ENCODE measurements around the gene CEL.
"Not testable (repeated sequence)": the region's sequence is repeated elsewhere in the genome, so short reads cannot be mapped to it uniquely, and the experiment has no call there.

CEL gene

GRCh38 chr9:133048595-133048994 lies 13.2 kb upstream of the CEL start:
- DNase-seq: peak in 1 of 2 experiments; percentile 17

GRCh38 chr9:133049043-133049442 lies 12.7 kb upstream of the CEL start:
- no peak for DNase-seq

GRCh38 chr9:133050142-133050541 lies 11.6 kb upstream of the CEL start:
- no peak for DNase-seq

GRCh38 chr9:133050781-133051180 lies 11.0 kb upstream of the CEL start:
- DNase-seq: no peak

- no peak for DNase-seq
Observed at GRCh38 chr9:133051281-133051900, 10.4 kb upstream of the CEL start.

GRCh38 chr9:133051966-133052539 lies 9.7 kb upstream of the CEL start:
- DNase-seq: no peak

GRCh38 chr9:133054194-133054890 lies 7.4 kb upstream of the CEL start:
- DNase-seq: no peak

GRCh38 chr9:133054966-133055365 lies 6.8 kb upstream of the CEL start:
- DNase-seq: no peak

GRCh38 chr9:133055788-133056420 lies 5.9 kb upstream of the CEL start:
- DNase-seq: no peak

GRCh38 chr9:133056533-133056932 lies 5.2 kb upstream of the CEL start:
- DNase-seq: no peak

- DNase-seq: no peak
Observed at GRCh38 chr9:133057006-133057405, 4.8 kb upstream of the CEL start.

- DNase-seq: no peak
Observed at GRCh38 chr9:133057553-133057952, 4.2 kb upstream of the CEL start.

GRCh38 chr9:133058071-133058470 lies 3.7 kb upstream of the CEL start:
- no peak for DNase-seq

- no peak for DNase-seq
Observed at GRCh38 chr9:133058550-133059320, 3.0 kb upstream of the CEL start.

- DNase-seq: no peak
Observed at GRCh38 chr9:133059623-133060022, 2.2 kb upstream of the CEL start.

- no peak for DNase-seq
Observed at GRCh38 chr9:133060417-133060841, 1.4 kb upstream of the CEL start.

GRCh38 chr9:133061019-133061763 lies 590 bp upstream of the CEL start:
- not testable (repeated sequence) for DNase-seq

GRCh38 chr9:133062569-133062968 lies 788 bp downstream of the CEL start:
- DNase-seq: not testable (repeated sequence)

GRCh38 chr9:133063159-133063499 lies 1.3 kb downstream of the CEL start:
- no peak for DNase-seq

- no peak for DNase-seq
Observed at GRCh38 chr9:133063500-133064231, 1.9 kb downstream of the CEL start.

- no peak for DNase-seq
Observed at GRCh38 chr9:133064241-133065069, 2.7 kb downstream of the CEL start.
